Transverse colon (tissue), 3 donors: ENCODE results near the gene SP5.

Experiments used
- CTCF ChIP-seq, 5 experiments: fragments of 200-600 bp in 3 of 5; fragments of 450-650 bp in 2 of 5; sonication (generic) in 3 of 5; IDR thresholded peaks; 1 replicate in 2 of 5; 2 replicates in 3 of 5; pipeline ENCODE4 v1.5.1; 2016 to 2017; ENCODE audit warnings: antibody characterized with exemption in 5 of 5, inconsistent platforms in 3 of 5, mild to moderate bottlenecking in 2 of 5, moderate library complexity in 1 of 5
- EP300 ChIP-seq: sonication (generic); formaldehyde crosslinking; IDR thresholded peaks from one replicate; pipeline ENCODE4 v1.6.1; 2017; ENCODE audit warnings: antibody characterized with exemption, low read depth

- TF ChIP-seq CTCF (IDR thresholded peaks at IDR 0.05): no peak
- TF ChIP-seq EP300: no peak
Observed at GRCh38 chr2:170761572-170761971, 46.4 kb downstream of the SP5 start.
